ENCODE results near the gene ADGRB3. TPM values are rescaled to one million over a fixed set of nuclear protein-coding genes. Genes with fewer than 3 reads are reported as not detected.

The ADGRB3 gene
- total RNA-seq, 6 donors from 2014 or later, result 1.1 to 7.3 (median 3.0) TPM

GRCh38 chr6:68859233-68859632 is 224.2 kb downstream of the ADGRB3 start:
- no peaks in the 10 kb centered on the region for H3K4me1 ChIP-seq
- DNase-seq (no peak), ATAC-seq (ENCODE audit: low FRiP score in 2 of 2) (no peak)
- peaks cover 8 to 23% (median 10%) of the 10 kb centered on the region in 4 donors for H3K9me3 ChIP-seq
- H3K27ac ChIP-seq, result no peak overlapping the region
- H3K36me3 ChIP-seq, result no peaks in the 10 kb centered on the region
- H3K27me3 ChIP-seq, result no peaks in the 10 kb centered on the region
- H3K4me3 ChIP-seq, result no peak overlapping the region
- TF ChIP-seq POLR2A (IDR thresholded peaks at IDR 0.05), result no peak
- no peak for TF ChIP-seq CTCF (IDR thresholded peaks at IDR 0.05)
- TF ChIP-seq EP300 (IDR thresholded peaks at IDR 0.05), result no peak
- TF ChIP-seq POLR2AphosphoS5 (IDR thresholded peaks at IDR 0.05), result no peak
- 83 to 87% methylated on average over 1 of the region's 1 CpG for WGBS, 2 donors

GRCh38 chr6:68868646-68869045 is 233.6 kb downstream of the ADGRB3 start:
- Histone ChIP-seq H3K4me1 (no peaks in the 10 kb centered on the region), H3K27ac (no peak overlapping the region), H3K36me3 (no peaks in the 10 kb centered on the region), H3K27me3 (no peaks in the 10 kb centered on the region), H3K4me3 (no peak overlapping the region), H3K9me3 (peaks cover 0 to 8% (median 4%) of the 10 kb centered on the region in 4 donors)
- no peak for DNase-seq
- TF ChIP-seq POLR2A (IDR thresholded peaks at IDR 0.05), result no peak
- TF ChIP-seq CTCF (IDR thresholded peaks at IDR 0.05), result no peak
- no peak for TF ChIP-seq POLR2AphosphoS5 (IDR thresholded peaks at IDR 0.05)
- TF ChIP-seq EP300 (IDR thresholded peaks at IDR 0.05), result no peak
- ATAC-seq (ENCODE audit: low FRiP score in 2 of 2), result no peak

GRCh38 chr6:68873236-68873635 is 238.2 kb downstream of the ADGRB3 start:
- no peaks in the 10 kb centered on the region for H3K9me3 ChIP-seq
- TF ChIP-seq EP300 (IDR thresholded peaks at IDR 0.05), result no peak
- no peak for TF ChIP-seq POLR2AphosphoS5 (IDR thresholded peaks at IDR 0.05)
- no peak for TF ChIP-seq CTCF (IDR thresholded peaks at IDR 0.05)
- H3K27ac ChIP-seq, result no peak overlapping the region
- ATAC-seq (ENCODE audit: low FRiP score in 2 of 2), result no peak
- WGBS, 2 donors, result 63 to 75% methylated on average over 1 of the region's 1 CpG
- H3K27me3 ChIP-seq, result no peaks in the 10 kb centered on the region
- no peaks in the 10 kb centered on the region for H3K4me1 ChIP-seq
- H3K4me3 ChIP-seq, result no peak overlapping the region
- no peaks in the 10 kb centered on the region for H3K36me3 ChIP-seq
- no peak for DNase-seq

GRCh38 chr6:68874747-68875146 is 239.7 kb downstream of the ADGRB3 start:
- Histone ChIP-seq H3K36me3 (no peaks in the 10 kb centered on the region), H3K4me1 (no peaks in the 10 kb centered on the region), H3K27ac (no peak overlapping the region), H3K27me3 (no peaks in the 10 kb centered on the region), H3K9me3 (no peaks in the 10 kb centered on the region), H3K4me3 (no peak overlapping the region)
- ATAC-seq (ENCODE audit: low FRiP score in 2 of 2) (no peak), DNase-seq (no peak)
- WGBS, 2 donors, result 90 to 92% methylated on average over 1 of the region's 1 CpG
- TF ChIP-seq EP300 (IDR thresholded peaks at IDR 0.05) (no peak), POLR2AphosphoS5 (IDR thresholded peaks at IDR 0.05) (no peak)

GRCh38 chr6:68875403-68875802 is 240.3 kb downstream of the ADGRB3 start:
- ATAC-seq (ENCODE audit: low FRiP score in 2 of 2) (no peak), DNase-seq (no peak)
- H3K36me3 ChIP-seq, result no peaks in the 10 kb centered on the region
- H3K27ac ChIP-seq, result no peak overlapping the region
- 84 to 86% methylated on average over 2 of the region's 2 CpGs for WGBS, 2 donors
- no peaks in the 10 kb centered on the region for H3K4me1 ChIP-seq
- TF ChIP-seq EP300 (IDR thresholded peaks at IDR 0.05) (no peak), POLR2A (IDR thresholded peaks at IDR 0.05) (no peak), POLR2AphosphoS5 (IDR thresholded peaks at IDR 0.05) (no peak), CTCF (IDR thresholded peaks at IDR 0.05) (no peak)
- no peaks in the 10 kb centered on the region for H3K9me3 ChIP-seq
- no peak overlapping the region for H3K4me3 ChIP-seq
- H3K27me3 ChIP-seq, result no peaks in the 10 kb centered on the region

Measured in upper lobe of left lung (tissue), 6 donors.